Motor neuron (in vitro differentiated cells): ENCODE results near the gene CFAP20. TPM values are rescaled to one million over a fixed set of nuclear protein-coding genes. Genes with fewer than 3 reads are reported as not detected.

ENCODE experiments used
- ATAC-seq, 8 experiments: fragments of 200-7000 bp; cut with Tn5 transposase; replicated peaks in 6 of 8; 2 replicates each; pipeline ENCODE4 v1.8.0; 2021; ENCODE audit warnings: mild to moderate bottlenecking in 8 of 8, moderate library complexity in 8 of 8
- H3K27ac ChIP-seq, 2 donors: fragments of 250-450 bp; sonication (Bioruptor Pico); 2 replicates each; pipeline ENCODE4 v1.9.0; 2021; ENCODE audit warnings: antibody characterized with exemption in 2 of 2, mild to moderate bottlenecking in 2 of 2, moderate library complexity in 1 of 2
- H3K4me1 ChIP-seq, 2 donors: fragments of 250-450 bp; sonication (Bioruptor Pico); replicated peaks in 1 of 2; 2 replicates each; pipeline ENCODE4 v1.6.1; 2021; ENCODE audit warnings: antibody characterized with exemption in 2 of 2, mild to moderate bottlenecking in 2 of 2, moderate library complexity in 1 of 2
- H3K4me3 ChIP-seq, 5 donors: fragments of 250-450 bp; sonication (Bioruptor Pico); 2 replicates each; pipeline ENCODE4 v1.9.0; 2021; ENCODE audit warnings: antibody characterized with exemption in 5 of 5, mild to moderate bottlenecking in 5 of 5, moderate library complexity in 4 of 5
- WGBS, 10 experiments: fragments of 450-650 bp; shearing (Covaris generic); methylation state at CpG; one replicate each; pipeline ENCODE4 v1.0.0; 2022; 5-methylcytosine and 5-hydroxymethylcytosine counted together
- in situ Hi-C, 9 experiments: fragments of 400-800 bp; cut with MboI; loops; one replicate each; pipeline ENCODE4 v1.15.0; 2021; ENCODE audit warnings: low sequenced_read_pairs in 9 of 9, low pct_unique_long_range_greater_than_20kb in 2 of 9; ENCODE audit not compliant: unreplicated experiment in 9 of 9
- total RNA-seq, 8 experiments: library from RNA; unstranded; fragments of 300-600 nt; gene quantifications; 2 replicates each; pipeline versions ENCODE4 v1.2.3 to v1.2.4, GENCODE V29; 2022

Gene CFAP20
- total RNA-seq, 8 experiments from 2014 or later = 36.8 to 92.8 (median 67.3) TPM

DNA sequence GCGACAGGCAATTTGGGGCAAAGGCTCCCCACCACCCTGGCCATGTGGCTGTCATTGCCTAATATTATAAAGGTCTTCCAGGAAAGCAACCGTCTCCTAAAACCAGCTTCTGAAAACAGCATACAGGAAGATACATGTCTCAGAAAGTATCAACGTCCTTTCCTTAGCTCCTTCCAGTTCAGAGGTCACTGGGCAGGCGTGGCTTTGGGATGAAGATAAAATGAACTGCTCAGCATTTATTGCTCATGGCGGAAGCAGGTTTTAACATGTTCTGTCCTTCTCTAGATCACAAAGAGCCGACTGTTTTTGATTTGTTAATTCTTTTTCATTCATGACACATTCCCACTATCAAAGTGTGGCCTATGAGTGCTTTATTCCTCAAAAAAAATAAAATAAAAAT, 8.0 kb downstream of the CFAP20 start:
- WGBS, 10 experiments = 0 to 80% (median 19%) methylated on average over 1 to 6 of the region's 6 CpGs; no CpG with 5 or more reads in 2 of the 10 experiments
- peak overlapping the region; percentile 43 to 53 for H3K27ac ChIP-seq
- H3K4me1 ChIP-seq = peaks cover 34 to 53% of the 10 kb centered on the region in 2 donors
- peak in 1 of 8 experiments; percentile 9 for ATAC-seq
- in situ Hi-C loops = loop anchor here in 4 of 9 experiments (5.0 to 25.0 kb wide), 5 partner anchors 96 to 234 kb away; partner anchors contain the start of genes MMP15 (in 1 of the 4), USB1 (in 1 of the 4) and ZNF319 (in 1 of the 4)
- H3K4me3 ChIP-seq = peak overlapping the region in 3 of 5 donors; percentile 1 to 4 (median 3)

DNA sequence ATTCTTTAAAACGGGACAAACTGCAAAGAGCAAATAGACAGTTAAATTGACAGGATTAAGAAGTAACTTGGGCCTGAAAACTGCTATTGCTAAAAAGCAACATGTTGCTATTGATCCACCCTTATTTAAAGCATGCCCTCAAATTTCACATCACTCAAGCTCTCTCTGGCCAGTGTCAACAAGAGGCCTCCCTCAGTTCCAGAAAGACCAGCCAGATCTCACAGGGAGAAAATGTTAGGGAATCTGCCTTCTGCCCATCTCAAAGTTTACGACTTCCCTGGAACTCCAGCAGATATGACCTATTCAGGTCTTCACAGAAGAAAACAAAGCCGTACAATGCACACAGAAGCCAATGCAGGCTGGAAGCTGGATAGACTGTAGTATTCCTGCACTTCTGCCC, 8.9 kb downstream of the CFAP20 start:
- Histone ChIP-seq H3K4me3 (no peak overlapping the region), H3K4me1 (peaks cover 34 to 46% of the 10 kb centered on the region in 2 donors), H3K27ac (no peak overlapping the region)
- no peak for ATAC-seq
- in situ Hi-C loops = loop anchor here in 4 of 9 experiments (5.0 to 25.0 kb wide), 5 partner anchors 95 to 233 kb away; partner anchors contain the start of genes MMP15 (in 1 of the 4), USB1 (in 1 of the 4) and ZNF319 (in 1 of the 4)
- WGBS, 10 experiments = 9 to 83% (median 37%) methylated on average over 1 to 3 of the region's 3 CpGs

DNA sequence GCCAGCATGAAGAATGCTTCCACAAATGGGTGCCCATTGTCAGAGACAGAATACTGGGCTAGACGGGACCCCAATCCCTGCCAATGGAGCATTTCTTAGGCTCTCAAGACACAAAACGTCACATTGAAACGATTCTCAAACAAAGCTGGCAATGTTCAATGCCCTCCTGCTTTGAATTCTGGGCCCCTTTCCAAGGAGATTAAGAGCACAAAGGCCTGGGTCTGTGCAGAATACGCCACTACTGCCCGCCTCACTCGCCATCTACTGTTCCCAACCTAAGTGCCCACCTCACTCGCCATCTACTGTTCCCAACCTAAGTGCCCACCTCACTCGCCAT, 9.7 kb downstream of the CFAP20 start:
- whole genome bisulfite sequencing, 10 experiments = 62 to 90% (median 81%) methylated on average over 2 to 3 of the region's 8 CpGs; no CpG with 5 or more reads in 5 of the 10 experiments
- in situ Hi-C loops = loop anchor here in 3 of 9 experiments (25.0 kb wide), 3 partner anchors 107 to 232 kb away; partner anchors contain the start of genes USB1 (in 1 of the 3) and ZNF319 (in 1 of the 3)
- Histone ChIP-seq H3K4me3 (no peak overlapping the region), H3K27ac (no peak overlapping the region), H3K4me1 (peaks cover 34 to 43% of the 10 kb centered on the region in 2 donors)
- ATAC-seq = peak in 1 of 8 experiments; percentile 13

DNA sequence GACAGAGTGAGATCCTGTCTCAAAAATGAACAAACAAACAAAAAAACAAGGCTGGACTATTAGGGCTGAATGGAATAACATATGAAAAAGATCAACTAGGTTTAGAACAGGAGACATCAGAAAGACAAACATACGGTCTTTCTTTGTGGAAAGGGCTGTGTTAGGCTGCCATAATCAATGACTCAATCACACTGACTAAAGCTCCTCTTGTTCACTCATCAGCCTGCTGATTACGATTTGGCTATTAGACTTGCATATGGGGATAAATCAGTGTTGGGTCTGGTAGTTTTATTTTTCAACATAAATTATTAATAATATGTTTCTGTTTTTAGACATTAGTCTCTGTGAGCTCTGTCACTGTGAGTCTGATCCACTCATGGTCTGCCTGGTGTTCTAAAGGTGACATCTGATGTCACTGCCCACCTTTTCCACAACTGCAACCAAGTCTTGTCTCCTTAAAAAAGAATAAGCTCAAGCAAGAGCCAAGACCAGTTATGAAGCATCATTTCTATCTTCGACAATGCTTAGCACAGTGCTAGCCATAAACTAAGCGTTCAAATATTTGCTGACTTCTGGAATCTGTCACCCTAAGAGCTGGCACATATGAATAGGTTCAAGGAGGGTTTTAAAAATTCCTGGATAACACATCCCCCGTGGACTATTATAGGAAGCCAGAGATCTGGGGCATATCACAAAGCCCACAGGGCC, 10.2 kb downstream of the CFAP20 start:
- H3K4me1 ChIP-seq = peaks cover 34 to 43% of the 10 kb centered on the region in 2 donors
- no peak overlapping the region for H3K27ac ChIP-seq
- in situ Hi-C loops = loop anchor here in 3 of 9 experiments (25.0 kb wide), 3 partner anchors 107 to 232 kb away; partner anchors contain the start of genes USB1 (in 1 of the 3) and ZNF319 (in 1 of the 3)
- no peak for ATAC-seq
- H3K4me3 ChIP-seq = no peak overlapping the region
- WGBS, 10 experiments = 0 to 95% (median 80%) methylated on average over 1 to 4 of the region's 5 CpGs

DNA sequence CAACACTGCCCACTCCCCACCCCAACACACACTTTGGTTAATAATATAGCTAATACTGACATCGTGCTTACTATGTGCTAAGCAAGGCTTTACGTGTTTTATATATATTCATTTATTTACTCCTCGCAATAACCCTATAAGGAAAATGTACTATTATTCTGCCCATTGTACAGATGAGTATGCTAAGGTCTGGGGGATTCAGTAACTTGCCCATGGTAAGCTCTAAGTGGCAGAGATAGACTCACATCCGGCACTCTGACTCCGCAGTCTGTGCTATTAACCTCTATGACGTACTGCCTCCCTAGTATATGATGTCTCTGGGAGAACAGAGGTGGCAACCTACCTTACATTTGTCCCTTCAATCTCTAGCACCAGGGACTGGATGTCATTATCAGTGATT, 12.7 kb downstream of the CFAP20 start:
- WGBS, 10 experiments = 80 to 100% (median 96%) methylated on average over 1 to 5 of the region's 6 CpGs
- ATAC-seq = no peak
- no peak overlapping the region for H3K4me3 ChIP-seq
- no peak overlapping the region for H3K27ac ChIP-seq
- in situ Hi-C loops = loop anchor here in 3 of 9 experiments (25.0 kb wide), 3 partner anchors 104 to 229 kb away; partner anchors contain the start of genes USB1 (in 1 of the 3) and ZNF319 (in 1 of the 3)
- H3K4me1 ChIP-seq = peaks cover 31 to 35% of the 10 kb centered on the region in 2 donors

DNA sequence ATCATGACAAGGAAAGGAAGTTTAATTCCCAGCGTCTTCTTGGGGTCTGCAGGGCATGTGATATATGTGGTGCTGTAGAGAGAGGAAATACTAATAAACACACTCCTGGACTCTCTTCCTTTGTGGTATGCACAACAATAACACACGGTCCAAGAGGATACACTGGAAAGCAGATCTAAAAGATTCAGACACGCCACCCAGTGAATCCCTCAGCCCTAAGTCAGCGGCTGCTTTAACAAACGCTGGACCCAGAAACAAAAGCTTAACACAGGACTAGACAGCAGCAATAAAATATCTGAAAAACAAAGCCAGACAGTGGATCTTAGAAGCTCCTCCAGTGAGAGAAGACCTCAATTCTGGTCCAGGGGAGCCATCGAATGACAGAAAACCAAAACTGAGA, 13.1 kb downstream of the CFAP20 start:
- no peak overlapping the region for H3K4me3 ChIP-seq
- 60 to 91% (median 80%) methylated on average over 1 to 6 of the region's 6 CpGs; no CpG with 5 or more reads in 3 of the 10 experiments for WGBS, 10 experiments
- no peak overlapping the region for H3K27ac ChIP-seq
- H3K4me1 ChIP-seq = peaks cover 32 to 34% of the 10 kb centered on the region in 2 donors
- ATAC-seq = peak in 1 of 8 experiments; percentile 15
- in situ Hi-C loops = loop anchor here in 3 of 9 experiments (25.0 kb wide), 3 partner anchors 104 to 229 kb away; partner anchors contain the start of genes USB1 (in 1 of the 3) and ZNF319 (in 1 of the 3)

DNA sequence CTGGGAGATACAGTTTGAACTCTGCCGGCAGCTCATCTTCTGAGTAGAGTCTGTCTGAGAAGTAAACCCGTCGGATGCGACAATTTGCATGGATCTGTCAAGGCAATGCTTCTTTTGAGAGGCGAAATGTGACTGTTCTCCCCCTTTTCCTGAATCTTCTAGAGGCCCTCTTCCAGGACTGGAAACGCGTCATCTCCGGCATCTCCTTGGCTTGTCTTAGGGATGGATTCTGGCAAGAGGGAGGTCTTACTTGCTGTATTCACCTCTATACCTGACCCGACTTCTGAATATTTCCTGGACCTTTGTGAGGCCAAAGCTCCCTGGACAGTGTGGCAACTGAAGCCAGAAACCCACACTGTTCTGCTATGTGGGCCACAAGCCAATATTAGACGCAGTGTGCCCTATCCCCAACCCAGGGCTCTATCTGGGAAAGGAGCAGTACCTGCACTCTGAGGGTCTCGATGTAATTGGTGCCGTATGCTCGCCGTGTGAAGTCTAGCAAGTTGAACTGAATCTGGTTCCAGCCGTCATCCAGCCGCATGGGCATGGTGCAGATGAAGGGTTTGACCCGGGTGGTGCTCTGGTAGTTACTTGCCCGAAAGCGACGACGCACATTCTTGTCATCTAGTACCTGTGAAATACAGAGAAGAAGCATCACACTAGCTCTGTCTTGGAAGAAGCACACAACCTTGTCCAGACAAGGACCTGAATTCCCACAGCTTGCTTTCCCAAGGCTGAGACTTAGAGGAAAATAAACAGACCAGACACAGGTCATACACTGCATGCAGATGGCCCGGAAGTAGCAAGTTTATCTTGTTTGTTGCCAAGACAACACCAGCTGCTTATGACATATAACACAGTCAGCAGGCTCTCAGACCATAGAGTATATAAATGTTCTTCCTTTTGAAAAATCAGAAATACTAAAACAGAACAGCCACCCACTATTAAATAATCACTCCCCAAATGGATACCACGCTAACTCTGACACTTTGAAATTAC, 14.1 kb downstream of the CFAP20 start:
- no peak overlapping the region for H3K27ac ChIP-seq
- in situ Hi-C loops = loop anchor here in 3 of 9 experiments (25.0 kb wide), 3 partner anchors 103 to 228 kb away; partner anchors contain the start of genes USB1 (in 1 of the 3) and ZNF319 (in 1 of the 3)
- H3K4me3 ChIP-seq = no peak overlapping the region
- 40 to 100% (median 95%) methylated on average over 1 to 19 of the region's 23 CpGs for WGBS, 10 experiments
- H3K4me1 ChIP-seq = peaks cover 31 to 32% of the 10 kb centered on the region in 2 donors
- peak in 2 of 8 experiments; percentile 10 to 17 for ATAC-seq

DNA sequence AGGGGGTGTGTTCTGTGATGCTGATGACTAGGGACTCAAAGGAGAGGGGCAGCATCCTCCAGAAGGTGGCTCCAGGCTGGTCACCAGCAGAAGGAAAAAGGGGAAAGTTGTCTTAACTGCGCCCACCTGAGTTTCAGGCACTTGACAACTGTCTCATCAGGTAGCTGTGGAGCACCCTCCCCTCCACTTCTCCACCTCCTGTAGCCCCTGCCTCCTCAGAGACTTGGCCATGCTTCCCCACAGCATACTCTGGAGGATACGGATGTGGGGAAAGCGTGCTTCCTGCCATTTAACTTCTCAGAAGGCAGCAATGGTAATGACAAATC, 17.9 kb downstream of the CFAP20 start:
- no peak for ATAC-seq
- in situ Hi-C loops = loop anchor here in 3 of 9 experiments (25.0 kb wide), 3 partner anchors 99 to 224 kb away; partner anchors contain the start of genes USB1 (in 1 of the 3) and ZNF319 (in 1 of the 3)
- 94 to 100% (median 100%) methylated on average over 1 to 3 of the region's 3 CpGs; no CpG with 5 or more reads in 5 of the 10 experiments for WGBS, 10 experiments
- peaks cover 14 to 19% of the 10 kb centered on the region in 2 donors for H3K4me1 ChIP-seq
- H3K27ac ChIP-seq = no peak overlapping the region
- no peak overlapping the region for H3K4me3 ChIP-seq

DNA sequence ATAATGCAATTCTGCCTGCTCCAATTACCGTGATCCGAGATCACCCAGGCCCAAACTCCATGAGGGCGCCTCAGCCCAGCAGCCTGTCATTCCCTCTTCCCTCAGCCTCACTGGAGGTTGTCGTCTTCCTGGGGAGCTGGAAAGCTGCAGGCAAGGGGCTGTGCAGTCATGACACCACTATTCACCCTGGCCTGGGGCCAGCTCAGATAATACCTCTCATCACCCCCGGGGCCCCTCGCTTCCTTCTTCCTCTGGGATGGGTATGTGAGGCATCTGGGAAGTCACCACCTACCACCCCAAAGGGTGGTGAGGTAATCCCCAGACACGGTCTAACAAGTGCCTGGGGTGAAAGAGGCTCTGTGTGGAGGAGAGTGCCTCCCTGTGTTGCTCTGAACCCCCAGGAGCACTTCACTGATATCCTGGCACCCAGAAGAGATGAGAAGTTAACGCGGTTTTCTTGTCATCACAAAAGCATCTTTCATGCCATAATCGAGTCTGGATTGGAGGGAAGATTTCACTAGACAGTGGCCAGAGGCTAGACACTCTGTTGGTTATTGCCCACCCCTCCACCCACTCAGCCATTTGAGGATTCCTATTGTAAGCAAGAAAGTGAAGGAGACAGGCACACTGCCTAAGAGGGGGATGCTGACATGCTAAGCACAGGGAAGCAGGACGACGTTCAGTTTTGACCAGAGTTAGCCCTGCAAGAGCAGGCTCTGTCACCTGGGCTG, 18.4 kb downstream of the CFAP20 start:
- Histone ChIP-seq H3K4me3 (no peak overlapping the region), H3K4me1 (peaks cover 14 to 16% of the 10 kb centered on the region in 2 donors), H3K27ac (no peak overlapping the region)
- ATAC-seq = peak in 6 of 8 experiments; percentile 16 to 83 (median 78)
- in situ Hi-C loops = loop anchor here in 3 of 9 experiments (25.0 kb wide), 3 partner anchors 98 to 223 kb away; partner anchors contain the start of genes USB1 (in 1 of the 3) and ZNF319 (in 1 of the 3)
- 0 to 50% (median 33%) methylated on average over 1 to 6 of the region's 12 CpGs; no CpG with 5 or more reads in 2 of the 10 experiments for WGBS, 10 experiments

DNA sequence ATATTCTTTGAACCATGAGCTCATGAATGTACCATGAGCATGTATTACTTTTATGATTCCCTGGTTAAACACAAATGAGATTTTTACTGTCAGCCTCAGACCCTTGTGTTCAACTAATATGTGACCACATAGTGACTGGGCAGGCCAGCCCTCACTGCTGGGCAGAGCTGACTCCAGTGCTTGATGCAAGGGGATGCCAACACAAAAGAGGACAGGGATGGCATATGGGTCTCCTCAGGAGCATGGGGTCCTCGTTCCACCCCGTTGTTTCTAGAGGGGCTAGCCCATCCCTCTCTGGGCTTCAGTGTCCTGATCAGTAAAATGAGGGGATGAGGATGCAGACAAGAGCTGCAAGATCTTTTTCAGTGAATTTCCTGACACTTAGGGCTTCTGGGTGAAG, 19.3 kb downstream of the CFAP20 start:
- peaks cover 14 to 16% of the 10 kb centered on the region in 2 donors for H3K4me1 ChIP-seq
- ATAC-seq = no peak
- no peak overlapping the region for H3K27ac ChIP-seq
- in situ Hi-C loops = loop anchor here in 3 of 9 experiments (25.0 kb wide), 3 partner anchors 98 to 223 kb away; partner anchors contain the start of genes USB1 (in 1 of the 3) and ZNF319 (in 1 of the 3)
- WGBS, 10 experiments = 100% methylated on average over 2 of the region's 2 CpGs; no CpG with 5 or more reads in 9 of the 10 experiments
- no peak overlapping the region for H3K4me3 ChIP-seq

DNA sequence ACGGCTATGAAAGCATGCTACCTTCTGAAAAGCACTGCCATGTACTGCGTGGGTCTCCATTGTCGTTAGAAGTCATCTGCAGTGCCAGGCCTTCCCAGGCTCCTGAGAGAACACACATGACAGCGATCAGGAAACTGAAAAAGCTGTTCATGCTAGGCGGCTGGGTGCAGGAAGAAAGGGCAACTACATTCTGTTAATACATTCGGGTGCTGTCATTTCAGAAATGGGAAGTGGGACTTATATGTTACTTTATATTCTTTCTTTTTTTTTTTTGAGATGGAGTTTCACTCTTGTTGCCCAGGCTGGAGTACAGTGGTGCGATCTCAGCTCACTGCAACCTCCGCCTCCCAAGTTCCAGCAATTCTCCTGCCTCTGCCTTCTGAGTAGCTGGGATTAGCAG, 19.9 kb downstream of the CFAP20 start:
- in situ Hi-C loops = loop anchor here in 3 of 9 experiments (25.0 kb wide), 3 partner anchors 97 to 222 kb away; partner anchors contain the start of genes USB1 (in 1 of the 3) and ZNF319 (in 1 of the 3)
- H3K4me3 ChIP-seq = no peak overlapping the region
- H3K27ac ChIP-seq = no peak overlapping the region
- no peak for ATAC-seq
- 33 to 100% (median 90%) methylated on average over 2 to 7 of the region's 8 CpGs for WGBS, 10 experiments
- H3K4me1 ChIP-seq = peaks cover 14 to 16% of the 10 kb centered on the region in 2 donors
